IMR-90 (cell line): ENCODE data around the gene ASPA. TPM values are rescaled to one million over a fixed set of nuclear protein-coding genes. Genes with fewer than 3 reads are reported as not detected.
"Not testable (repeated sequence)": the region's sequence is repeated elsewhere in the genome, so short reads cannot be mapped to it uniquely, and the experiment has no call there.

ENCODE experiments used
- ATAC-seq: fragments of 200-7000 bp; cut with Tn5 transposase; 2 replicates; pipeline ENCODE4 v1.9.1; 2020; ENCODE audit warnings: low read depth, mild to moderate bottlenecking, moderate library complexity
- Bru-seq: library from RNA; stranded (reverse); fragments of 400-500 nt; gene quantifications from one replicate; lab custom pipeline; 2021; lab: Mats Ljungman, UMichigan
- BruChase-seq, 2 experiments: library from RNA; stranded (reverse); fragments of 400-500 nt; gene quantifications; one replicate each; lab custom pipeline; 2021; lab: Mats Ljungman, UMichigan
- BruUV-seq: library from RNA; stranded (reverse); fragments of 400-500 nt; replicated peaks from 2 replicates; lab custom pipeline; 2021; lab: Mats Ljungman, UMichigan
- CTCF ChIA-PET: fragments of 300-600 bp; formaldehyde crosslinking; extraction: SDS; loops from one replicate; lab custom pipeline; 2021; ENCODE audit warnings: antibody characterized with exemption; lab: Yijun Ruan, JAX
- POLR2A ChIA-PET: fragments of 300-600 bp; sonication (Branson Sonifier 250); formaldehyde crosslinking; loops from one replicate; lab custom pipeline; 2022; ENCODE audit warnings: antibody characterized with exemption; ENCODE audit not compliant: unreplicated experiment; lab: Charles Lee
- DNase-seq: peaks from one replicate; pipeline ENCODE4 v3.0.0; 2013
- H2AFZ ChIP-seq: replicated peaks from 2 replicates; pipeline ENCODE3; 2013; ENCODE audit warnings: low read length, mild to moderate bottlenecking; ENCODE audit not compliant: poor library complexity
- H2AK5ac ChIP-seq: 2 replicates; pipeline ENCODE4 v1.6.1; 2013; ENCODE audit warnings: low read depth, low read length, inconsistent platforms
- H2AK9ac ChIP-seq: replicated peaks from 2 replicates; pipeline ENCODE3; 2013; ENCODE audit warnings: mild to moderate bottlenecking, low read depth, low read length, moderate library complexity; ENCODE audit not compliant: poor library complexity
- H2BK120ac ChIP-seq: 2 replicates; pipeline ENCODE4 v1.6.1; 2013; ENCODE audit warnings: low read depth, low read length, inconsistent platforms
- H2BK15ac ChIP-seq: 3 replicates; pipeline ENCODE4 v1.6.1; 2013; ENCODE audit warnings: low read depth, low read length, inconsistent platforms
- H2BK20ac ChIP-seq: 2 replicates; pipeline ENCODE4 v1.6.1; 2013; ENCODE audit warnings: low read depth, mild to moderate bottlenecking, inconsistent platforms, low read length, moderate library complexity
- H2BK5ac ChIP-seq: 2 replicates; pipeline ENCODE4 v1.6.1; 2013; ENCODE audit warnings: mild to moderate bottlenecking, low read depth, low read length, inconsistent platforms; ENCODE audit not compliant: poor library complexity, severe bottlenecking
- H3K14ac ChIP-seq: replicated peaks from 2 replicates; pipeline ENCODE4 v1.6.1; 2013; ENCODE audit warnings: low read depth, low read length, inconsistent platforms
- H3K18ac ChIP-seq: 2 replicates; pipeline ENCODE4 v1.6.1; 2013; ENCODE audit warnings: low read depth, low read length, control low read depth
- H3K23ac ChIP-seq: 2 replicates; pipeline ENCODE4 v1.6.1; 2013; ENCODE audit warnings: low read depth, low read length, inconsistent platforms
- H3K27ac ChIP-seq: 2 replicates; pipeline ENCODE4 v1.5.1; 2013; ENCODE audit warnings: mild to moderate bottlenecking, control low read depth, low read length; ENCODE audit not compliant: insufficient read depth
- H3K27me3 ChIP-seq: 2 replicates; pipeline ENCODE4 v1.6.1; 2013; ENCODE audit warnings: low read length; ENCODE audit not compliant: control insufficient read depth, insufficient read depth
- H3K36me3 ChIP-seq: 2 replicates; pipeline ENCODE4 v1.6.1; 2013; ENCODE audit warnings: low read length, mixed read lengths; ENCODE audit not compliant: control insufficient read depth, insufficient read depth
- H3K4ac ChIP-seq: 2 replicates; pipeline ENCODE4 v1.6.1; 2013; ENCODE audit warnings: low read depth, low read length, inconsistent platforms
- H3K4me1 ChIP-seq: 2 replicates; pipeline ENCODE4 v1.6.1; 2013; ENCODE audit warnings: low read length, mixed read lengths; ENCODE audit not compliant: control insufficient read depth, insufficient read depth
- H3K4me2 ChIP-seq: 2 replicates; pipeline ENCODE4 v1.6.1; 2013; ENCODE audit warnings: low read depth, mild to moderate bottlenecking, control low read depth, low read length, moderate library complexity
- H3K4me3 ChIP-seq: 2 replicates; pipeline ENCODE4 v1.5.1; 2013; ENCODE audit warnings: low read depth, mild to moderate bottlenecking, control low read depth, low read length, moderate library complexity; ENCODE audit not compliant: insufficient read depth
- H3K56ac ChIP-seq: 2 replicates; pipeline ENCODE4 v1.6.1; 2013; ENCODE audit warnings: low read length, inconsistent platforms; ENCODE audit not compliant: insufficient read depth; ENCODE audit errors: extremely low read depth
- H3K79me1 ChIP-seq, 2 experiments: 2 replicates each; pipeline ENCODE4 v1.6.1; 2013; ENCODE audit warnings: low read length in 2 of 2, inconsistent platforms in 1 of 2, low read depth in 1 of 2
- H3K9ac ChIP-seq: 2 replicates; pipeline ENCODE4 v1.6.1; 2013; ENCODE audit warnings: low read depth, low read length, control low read depth
- H3K9me1 ChIP-seq: 2 replicates; pipeline ENCODE4 v1.6.1; 2013; ENCODE audit warnings: low read length, inconsistent platforms; ENCODE audit not compliant: insufficient read depth
- H3K9me3 ChIP-seq: 2 replicates; pipeline ENCODE4 v1.6.1; 2013; ENCODE audit warnings: low read length; ENCODE audit not compliant: control insufficient read depth, insufficient read depth
- H4K20me1 ChIP-seq: 2 replicates; pipeline ENCODE4 v1.6.1; 2013; ENCODE audit warnings: low read length, inconsistent platforms; ENCODE audit not compliant: insufficient read depth
- H4K5ac ChIP-seq: 2 replicates; pipeline ENCODE4 v1.6.1; 2013; ENCODE audit warnings: mild to moderate bottlenecking, low read depth, low read length, control low read depth
- H4K8ac ChIP-seq, 2 experiments: 2 replicates each; pipeline ENCODE4 v1.6.1; 2013; ENCODE audit warnings: low read depth in 2 of 2, low read length in 2 of 2, control low read depth in 1 of 2, inconsistent platforms in 1 of 2
- H4K91ac ChIP-seq: 2 replicates; pipeline ENCODE4 v1.6.1; 2013; ENCODE audit warnings: low read depth, low read length, inconsistent platforms; ENCODE audit not compliant: insufficient read depth
- CEBPB ChIP-seq: IDR thresholded peaks from 2 replicates; pipeline ENCODE4 v1.6.1; 2012; ENCODE audit warnings: low read depth, low read length, improper control_type of control experiment
- RAD21 ChIP-seq: IDR thresholded peaks from 2 replicates; pipeline ENCODE4 v1.6.1; 2012; ENCODE audit warnings: low read length, improper control_type of control experiment
- WGBS, 2 experiments: methylation state at CpG; one replicate each; pipeline versions ENCODE4 v1.1.5 to v1.1.7; 2013; ENCODE audit warnings: missing lambda C conversion rate in 2 of 2; ENCODE audit not compliant: insufficient read length in 1 of 2; ENCODE audit errors: extremely low coverage in 2 of 2; 5-methylcytosine and 5-hydroxymethylcytosine counted together
- dilution Hi-C: fragments of 300-500 bp; cut with HindIII; formaldehyde crosslinking; loops from one replicate; pipeline ENCODE4 v1.14.3; 2018; ENCODE audit warnings: low sequenced_read_pairs; ENCODE audit not compliant: unreplicated experiment
- in situ Hi-C: fragments of 300-500 bp; cut with MboI; formaldehyde crosslinking; loops from 3 replicates; pipeline ENCODE4 v1.14.3; 2019; ENCODE audit warnings: low sequenced_read_pairs, inconsistent platforms, mixed read lengths
- intact Hi-C: fragments of 100-400 bp; cut with micrococcal nuclease; formaldehyde crosslinking; loops from 2 replicates; pipeline ENCODE4 v1.10.0; 2022
- long read RNA-seq: library from polyadenylated mRNA; unstranded; transcript quantifications from one replicate; pipeline ENCODE4 v2.0.0, GENCODE V29; 2021; ENCODE audit not compliant: unreplicated experiment
- polyA plus RNA-seq, 3 experiments: library from polyadenylated mRNA; depleted of rRNA; stranded (reverse); fragments of >200 nt; gene quantifications; 2 replicates each; pipeline ENCODE4 v1.2.3, GENCODE V29; 2012; ENCODE audit warnings: low replicate concordance in 1 of 3
- total RNA-seq: library from RNA; depleted of rRNA; stranded (reverse); fragments of >200 nt; gene quantifications from 2 replicates; pipeline ENCODE4 v1.2.3, GENCODE V29; 2012; rRNA removed

The ASPA gene
- total RNA-seq (not detected in 2 replicates), polyA plus RNA-seq (2012; rRNA removed) (0.02 TPM in 1 of 2 replicates, not detected in the other), Bru-seq, nascent RNA (percentile 16 among the genes with signal in this experiment), BruChase-seq, experiment 1, labeled RNA remaining after a 6-hour chase (percentile 20 among the genes with signal in this experiment), BruChase-seq, experiment 2, labeled RNA remaining after a 2-hour chase (percentile 17 among the genes with signal in this experiment)
- not detected in 2 replicates for polyA plus RNA-seq (2012; cell fraction: cytosol; rRNA removed)
- 0.07 TPM in 1 of 2 replicates, not detected in the other for polyA plus RNA-seq (2012; cell fraction: nucleus; rRNA removed; ENCODE audit: low replicate concordance)
- long read RNA-seq = 0 reads

GRCh38 chr17:3475812-3476610 lies at the start of gene ASPA:
Gene ASPA (plus strand): TSS chr17:3475997. CDS start chr17:3476160, 163 bp downstream.
- no peak within 1 kb of the TSS for H3K4ac ChIP-seq
- ChIA-PET CTCF (no interaction called here), POLR2A (no interaction called here)
- no peak within 1 kb of the TSS for H3K9ac ChIP-seq
- BruUV-seq = no TSS peak
- H2BK120ac ChIP-seq = no peak within 1 kb of the TSS
- H2AFZ ChIP-seq = no peak within 1 kb of the TSS
- no peak within 1 kb of the TSS for H4K91ac ChIP-seq
- DNase-seq = peak; percentile 3
- H3K4me3 ChIP-seq = peak within 1 kb of the TSS; percentile 33; the same call in 1 of the 2 replicates
- H3K27me3 ChIP-seq = peaks cover 2% of the 10 kb centered on the region; the same call in 1 of the 2 replicates
- no peaks in the 10 kb centered on the region for H3K79me1 ChIP-seq
- no peak within 1 kb of the TSS for H3K27ac ChIP-seq
- no peak within 1 kb of the TSS for H3K14ac ChIP-seq
- dilution Hi-C loops = no loop called here
- in situ Hi-C loops = no loop called here
- no peaks in the 10 kb centered on the region for H3K9me1 ChIP-seq
- H3K4me2 ChIP-seq = peak within 1 kb of the TSS; percentile 86
- intact Hi-C loops = no loop called here
- H4K8ac ChIP-seq = no peak within 1 kb of the TSS
- TF ChIP-seq CEBPB = peak; percentile 53
- TF ChIP-seq RAD21 = no peak
- WGBS, 2 experiments = 40% methylated on average over 1 of the region's 7 CpGs; no CpG with 5 or more reads in 1 of the 2 experiments
- H2BK15ac ChIP-seq = no peak within 1 kb of the TSS
- no peak within 1 kb of the TSS for H2AK5ac ChIP-seq
- no peaks in the 10 kb centered on the region for H4K20me1 ChIP-seq
- no peak within 1 kb of the TSS for H2BK20ac ChIP-seq
- H3K4me1 ChIP-seq = no peaks in the 10 kb centered on the region
- no peak within 1 kb of the TSS for H2AK9ac ChIP-seq
- H3K18ac ChIP-seq = no peak within 1 kb of the TSS
- no peak within 1 kb of the TSS for H3K56ac ChIP-seq
- no peaks in the 10 kb centered on the region for H3K36me3 ChIP-seq
- H2BK5ac ChIP-seq = no peak within 1 kb of the TSS
- no peak within 1 kb of the TSS for H4K5ac ChIP-seq
- H3K9me3 ChIP-seq = peaks cover 3% of the 10 kb centered on the region; the same call in 1 of the 2 replicates
- H3K23ac ChIP-seq = no peak within 1 kb of the TSS
- ATAC-seq = peak; percentile 76

GRCh38 chr17:3433215-3433614 lies 42.6 kb upstream of the ASPA start:
- H2AK9ac ChIP-seq, H2AFZ ChIP-seq, dilution Hi-C loops, H3K23ac ChIP-seq, H3K9me3 ChIP-seq, H4K91ac ChIP-seq, H2AK5ac ChIP-seq, H2BK5ac ChIP-seq, DNase-seq, H3K18ac ChIP-seq, ATAC-seq, POLR2A ChIA-PET, H3K14ac ChIP-seq, in situ Hi-C loops, H3K9ac ChIP-seq, H2BK120ac ChIP-seq, H3K4ac ChIP-seq, CTCF ChIA-PET, H3K4me1 ChIP-seq, H3K4me2 ChIP-seq, H3K27ac ChIP-seq, H4K5ac ChIP-seq, H3K4me3 ChIP-seq, H3K56ac ChIP-seq, BruUV-seq, H3K9me1 ChIP-seq, H4K8ac ChIP-seq, H3K27me3 ChIP-seq, H3K79me1 ChIP-seq, H4K20me1 ChIP-seq, H2BK20ac ChIP-seq, H2BK15ac ChIP-seq, intact Hi-C loops, H3K36me3 ChIP-seq: not testable (repeated sequence)
- WGBS, 2 experiments = 0% methylated on average over 4 of the region's 7 CpGs; no CpG with 5 or more reads in 1 of the 2 experiments
